Measurements from ENCODE around the gene RNU5B-1.

DNA sequence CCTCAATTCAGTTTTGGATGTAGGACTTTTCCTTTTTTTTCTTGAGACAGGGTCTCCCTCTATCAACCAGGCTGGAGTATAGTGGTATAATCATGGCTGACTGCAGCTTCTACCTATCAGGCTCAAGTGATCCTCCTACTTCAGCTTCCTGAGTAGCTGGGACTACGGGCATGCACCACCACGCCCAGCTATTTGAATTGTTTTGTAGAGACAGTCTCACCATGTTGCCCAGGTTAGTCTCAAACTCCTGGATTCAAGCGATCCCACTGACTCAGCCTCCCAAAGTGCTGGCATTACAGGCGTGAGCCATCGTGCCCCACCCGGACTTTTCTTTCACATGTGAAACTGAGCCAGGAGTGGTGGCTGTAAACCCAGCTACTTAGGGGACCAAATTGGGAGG lies 3.5 kb downstream of the RNU5B-1 start:
- TF ChIP-seq, protein P1, sequence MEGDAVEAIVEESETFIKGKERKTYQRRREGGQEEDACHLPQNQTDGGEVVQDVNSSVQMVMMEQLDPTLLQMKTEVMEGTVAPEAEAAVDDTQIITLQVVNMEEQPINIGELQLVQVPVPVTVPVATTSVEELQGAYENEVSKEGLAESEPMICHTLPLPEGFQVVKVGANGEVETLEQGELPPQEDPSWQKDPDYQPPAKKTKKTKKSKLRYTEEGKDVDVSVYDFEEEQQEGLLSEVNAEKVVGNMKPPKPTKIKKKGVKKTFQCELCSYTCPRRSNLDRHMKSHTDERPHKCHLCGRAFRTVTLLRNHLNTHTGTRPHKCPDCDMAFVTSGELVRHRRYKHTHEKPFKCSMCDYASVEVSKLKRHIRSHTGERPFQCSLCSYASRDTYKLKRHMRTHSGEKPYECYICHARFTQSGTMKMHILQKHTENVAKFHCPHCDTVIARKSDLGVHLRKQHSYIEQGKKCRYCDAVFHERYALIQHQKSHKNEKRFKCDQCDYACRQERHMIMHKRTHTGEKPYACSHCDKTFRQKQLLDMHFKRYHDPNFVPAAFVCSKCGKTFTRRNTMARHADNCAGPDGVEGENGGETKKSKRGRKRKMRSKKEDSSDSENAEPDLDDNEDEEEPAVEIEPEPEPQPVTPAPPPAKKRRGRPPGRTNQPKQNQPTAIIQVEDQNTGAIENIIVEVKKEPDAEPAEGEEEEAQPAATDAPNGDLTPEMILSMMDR (IDR thresholded peaks at IDR 0.05; ENCODE audit: insufficient read depth, low read length, poor library complexity, severe bottlenecking), result no peak
- TF ChIP-seq EZH2phosphoT487 (conservative IDR thresholded peaks at IDR 0.05; ENCODE audit: low read length), result no peak

Measured in SU-DHL-6 (cell line).